ENCODE results near the gene OXER1.

Gene OXER1

DNA sequence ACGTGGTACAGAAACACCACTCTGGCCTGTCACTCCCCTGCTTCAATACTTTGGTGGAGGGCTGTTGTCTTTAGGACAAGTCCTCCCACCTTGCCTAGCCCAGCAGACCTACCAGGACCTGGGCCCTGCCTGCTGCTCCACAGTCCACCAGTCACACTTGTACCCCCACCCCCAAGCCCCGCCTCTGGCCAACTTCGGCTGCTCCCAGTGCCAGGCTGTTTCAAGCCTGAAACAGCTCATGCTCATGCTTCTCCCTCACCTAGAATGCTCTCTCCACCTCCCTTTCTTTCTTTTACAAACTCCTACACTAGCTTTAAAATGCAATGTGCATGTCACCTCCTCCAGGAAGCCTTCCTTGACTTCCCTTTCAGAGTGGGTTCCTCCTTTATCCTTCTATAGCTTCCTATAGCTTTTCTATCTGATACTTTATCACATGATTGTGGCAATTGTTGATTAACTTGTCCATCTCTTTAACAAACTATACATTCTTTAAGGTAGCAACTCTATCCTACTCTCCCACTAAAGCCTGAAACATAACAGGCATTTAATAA is 4.8 kb upstream of the OXER1 start:
- no peak for DNase-seq

GRCh38 chr2:42767899-42768705 is 4.2 kb upstream of the OXER1 start:
- no peak for DNase-seq

DNA sequence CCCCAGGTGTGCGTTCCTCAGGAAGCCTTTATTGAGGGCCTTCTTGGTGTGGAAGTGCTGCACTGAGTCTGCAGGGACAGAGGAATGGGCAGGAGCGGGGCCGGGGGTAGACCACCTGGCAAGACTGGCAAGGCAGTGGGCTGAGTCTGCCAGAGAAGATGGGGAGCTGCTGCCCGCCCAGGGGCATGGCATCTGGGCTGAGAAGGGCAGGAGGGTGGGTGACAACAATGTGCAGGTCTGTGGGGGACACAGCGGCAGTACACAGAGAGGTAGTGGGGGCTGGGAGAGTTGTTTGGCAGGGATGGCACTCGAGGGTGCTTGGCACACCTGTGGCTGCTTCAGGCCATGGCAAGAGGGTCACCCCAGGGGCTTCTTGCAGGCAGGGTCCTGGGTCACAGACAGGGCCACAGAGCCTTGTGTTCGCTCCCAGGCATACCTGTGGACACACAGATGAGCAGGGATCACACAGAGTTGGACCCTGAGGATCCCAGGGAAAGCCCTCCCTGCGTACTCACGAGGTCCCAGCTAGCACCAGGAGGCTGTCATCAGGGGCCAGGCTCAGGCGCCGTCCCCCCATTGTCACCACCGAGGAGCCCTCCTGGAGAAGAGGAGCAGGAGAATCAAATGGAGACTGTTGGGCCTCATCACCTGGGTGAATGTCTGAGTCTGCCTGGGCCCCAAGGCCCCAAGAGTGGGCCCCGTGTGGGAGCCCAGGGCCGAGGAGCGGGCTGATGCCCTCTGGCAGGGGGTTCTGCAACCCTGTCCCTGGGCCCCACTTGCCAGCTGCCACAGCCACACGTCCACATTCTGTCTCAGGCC is 3.4 kb upstream of the OXER1 start:
- no peak for DNase-seq

DNA sequence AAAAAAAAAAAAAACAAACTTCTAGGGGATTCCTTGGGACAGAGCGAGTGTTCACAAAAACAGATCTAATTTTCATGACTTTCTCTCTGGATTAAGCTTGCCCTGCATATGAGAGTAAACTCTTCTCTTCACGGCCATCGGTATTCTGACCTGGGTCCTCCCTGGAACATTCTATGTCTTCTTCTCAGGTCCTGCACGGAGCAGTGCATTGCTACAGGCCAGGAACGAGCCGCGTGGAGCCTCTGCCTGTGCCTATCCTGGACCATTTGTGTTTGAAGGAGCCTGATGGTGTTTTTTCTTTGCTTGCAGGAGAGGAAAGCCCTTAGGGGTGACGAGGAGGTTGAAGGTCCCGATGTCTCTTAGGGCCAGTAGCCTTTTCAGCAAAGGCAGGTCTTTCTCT is 1.8 kb upstream of the OXER1 start:
- DNase-seq: no peak

DNA sequence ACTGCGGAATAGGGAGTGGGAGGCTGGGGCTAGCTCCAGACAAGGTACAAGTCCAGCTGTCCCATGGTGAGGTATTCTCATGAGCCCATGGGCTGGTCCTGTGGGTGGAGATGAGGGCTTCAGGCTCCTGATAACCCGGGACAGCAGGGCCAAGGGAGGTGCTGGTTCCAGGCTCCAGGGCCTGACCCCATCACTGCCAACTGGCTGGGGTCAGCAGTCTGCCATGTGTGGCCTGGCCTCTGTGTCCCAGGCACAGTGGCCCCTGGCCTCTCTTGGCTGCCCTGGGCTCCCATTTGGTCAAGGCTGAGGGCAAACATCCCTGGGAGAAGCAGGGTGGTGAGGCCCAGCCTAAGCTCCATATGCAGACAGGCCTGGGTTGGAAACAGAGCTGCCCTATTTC is 966 bp upstream of the OXER1 start:
- no peak for DNase-seq

- DNase-seq: no peak
Observed at GRCh38 chr2:42762823-42763804, 821 bp downstream of the OXER1 start.

DNA sequence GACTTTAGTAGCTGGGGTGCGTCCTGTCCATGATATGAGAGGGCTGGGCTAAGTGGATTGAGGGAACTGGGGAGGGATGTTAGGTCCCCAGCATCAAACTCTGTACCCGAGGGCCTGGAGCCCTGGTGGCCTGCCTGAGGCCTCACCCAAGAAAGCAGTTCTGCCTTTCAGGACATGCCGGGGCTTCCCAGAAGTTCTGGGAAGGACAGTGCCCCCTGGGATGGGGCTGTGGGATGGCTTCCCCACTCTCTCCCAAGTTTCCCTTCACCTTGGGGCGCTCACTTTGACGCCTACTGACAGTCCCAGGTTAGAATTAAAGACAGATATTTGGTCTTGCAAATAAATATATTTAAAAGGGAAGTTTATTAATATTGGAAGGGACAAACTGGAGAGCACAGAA is 1.8 kb downstream of the OXER1 start:
- DNase-seq: no peak

DNA sequence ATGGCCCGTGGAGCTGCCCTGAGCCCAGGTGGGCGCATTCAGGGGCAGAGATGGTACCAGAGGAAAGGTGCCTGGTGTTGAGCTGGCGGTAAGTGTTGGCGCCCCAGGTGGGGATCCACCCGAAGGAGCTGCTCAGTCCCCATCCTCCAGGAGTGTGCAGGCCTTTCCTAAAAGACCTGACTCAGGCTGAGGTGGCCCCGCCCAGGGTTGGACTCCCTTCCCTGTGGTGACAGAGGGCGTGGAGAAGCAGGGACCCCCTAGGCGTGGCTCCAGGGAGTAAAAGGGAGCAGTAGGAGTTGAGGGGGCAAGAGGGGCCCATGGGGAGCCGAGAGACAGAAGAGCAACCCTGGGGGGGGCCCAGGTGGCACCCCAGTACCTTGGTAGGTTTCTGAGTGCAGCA is 2.4 kb downstream of the OXER1 start:
- DNase-seq: no peak

GRCh38 chr2:42758751-42759150 is 5.2 kb downstream of the OXER1 start:
- DNase-seq: no peak

- DNase-seq: no peak
Observed at GRCh38 chr2:42757981-42758740, 5.8 kb downstream of the OXER1 start.

GRCh38 chr2:42756966-42757513 is 6.9 kb downstream of the OXER1 start:
- DNase-seq: no peak

- DNase-seq: no peak
Observed at GRCh38 chr2:42756150-42756775, 7.7 kb downstream of the OXER1 start.

GRCh38 chr2:42755191-42755880 is 8.6 kb downstream of the OXER1 start:
- DNase-seq: no peak

DNA sequence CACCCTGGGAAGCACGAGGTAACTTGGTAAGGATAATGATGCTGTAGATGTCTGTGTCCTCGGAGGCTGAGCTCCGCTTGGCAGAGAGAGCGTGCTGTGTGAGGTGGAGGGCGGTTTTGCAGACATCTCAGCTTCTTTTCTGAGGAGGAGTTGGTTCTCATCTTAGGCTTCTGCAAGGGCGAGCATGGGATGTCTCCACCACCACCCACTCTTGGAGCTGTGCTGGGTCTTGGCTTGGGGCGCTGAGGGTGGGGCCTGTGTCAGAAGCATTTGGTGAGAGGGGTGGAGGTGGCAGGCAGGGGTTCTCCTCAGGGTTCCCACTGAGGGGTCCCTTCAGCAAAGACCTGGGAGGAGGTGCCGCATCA is 9.2 kb downstream of the OXER1 start:
- DNase-seq: no peak

DNA sequence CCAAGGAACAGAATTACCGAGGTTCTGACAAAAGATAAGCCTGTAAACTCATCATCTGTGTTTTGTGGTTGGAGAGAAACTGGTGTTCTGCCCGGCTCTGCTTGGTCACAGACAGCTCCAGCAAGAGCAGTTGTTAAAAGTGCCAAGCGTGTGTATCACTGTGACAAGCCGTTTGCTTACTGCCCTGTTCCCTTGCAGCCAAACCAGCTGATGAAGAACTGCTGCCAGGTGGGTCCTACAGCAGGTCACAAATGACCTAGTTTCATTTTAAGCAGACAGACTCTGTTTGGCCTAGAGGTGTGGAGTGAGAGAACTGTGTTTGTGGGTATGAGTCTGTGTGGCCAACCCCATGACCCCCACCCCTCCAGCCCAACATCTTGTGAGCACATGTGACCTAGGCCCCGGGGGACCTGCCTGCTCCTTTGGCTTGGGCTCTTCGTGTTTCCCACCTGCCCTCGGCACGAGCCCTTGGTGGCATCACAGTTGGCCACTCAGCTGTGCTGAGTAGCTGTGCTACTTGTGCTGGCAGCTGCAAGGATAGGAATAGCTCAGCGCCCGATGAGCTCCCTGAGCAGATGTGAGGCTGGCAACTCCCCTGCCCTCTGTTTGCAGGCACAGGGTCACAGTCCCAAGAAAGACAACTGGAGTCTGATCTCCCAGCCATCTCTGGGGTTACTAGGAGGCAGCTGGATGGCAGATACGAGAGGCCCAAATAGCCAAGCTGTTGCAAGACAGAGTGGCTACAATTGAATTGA is 9.7 kb downstream of the OXER1 start:
- no peak for DNase-seq

DNA sequence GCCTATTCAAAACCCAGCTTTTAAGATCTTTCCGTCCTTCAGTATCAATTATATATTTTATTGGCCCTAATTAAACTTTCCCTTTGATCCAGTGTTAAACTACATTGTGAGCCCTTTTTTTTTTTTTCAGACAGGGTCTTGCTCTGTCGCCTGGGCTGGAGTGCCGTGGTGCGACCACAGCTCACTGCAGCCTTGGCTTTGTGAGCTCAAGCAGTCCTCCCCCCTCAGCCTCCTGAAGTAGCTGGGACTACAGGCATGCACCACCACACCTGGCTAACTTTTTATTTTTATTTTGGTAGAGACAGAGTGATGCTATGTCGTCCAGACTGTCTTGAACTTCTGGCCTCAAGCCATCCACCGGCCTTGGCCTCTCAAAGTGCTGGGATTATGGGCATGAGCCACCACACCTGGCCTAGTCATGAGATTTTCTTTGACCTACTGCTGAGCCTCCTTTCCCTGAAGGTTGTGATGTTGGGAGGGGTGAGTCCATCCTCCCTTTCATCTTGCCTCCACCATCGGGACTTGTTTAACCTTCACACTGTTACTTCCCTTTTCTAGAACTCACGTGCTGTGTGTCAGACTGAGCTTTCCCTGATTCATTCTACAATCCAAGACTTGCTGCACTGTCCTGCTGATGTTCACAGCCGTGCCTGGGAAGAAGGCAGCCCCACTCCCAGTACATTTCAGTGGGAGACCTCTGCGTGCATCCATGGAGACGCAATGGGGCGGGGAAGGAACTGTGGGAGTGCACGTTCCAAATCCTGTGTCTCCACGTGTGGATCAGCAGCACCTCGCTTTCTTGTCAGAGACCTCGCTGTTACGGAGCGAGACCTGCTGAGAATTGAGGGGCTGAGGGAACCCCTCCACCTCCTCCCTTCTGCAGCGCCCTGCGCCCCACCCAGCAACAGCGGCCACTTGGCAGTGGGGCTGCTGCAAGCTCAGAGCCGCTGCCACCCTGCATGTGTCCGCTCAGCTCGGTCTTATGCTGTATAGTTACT is 10.8 kb downstream of the OXER1 start:
- DNase-seq: no peak

GRCh38 chr2:42752314-42752713 is 11.6 kb downstream of the OXER1 start:
- no peak for DNase-seq

DNA sequence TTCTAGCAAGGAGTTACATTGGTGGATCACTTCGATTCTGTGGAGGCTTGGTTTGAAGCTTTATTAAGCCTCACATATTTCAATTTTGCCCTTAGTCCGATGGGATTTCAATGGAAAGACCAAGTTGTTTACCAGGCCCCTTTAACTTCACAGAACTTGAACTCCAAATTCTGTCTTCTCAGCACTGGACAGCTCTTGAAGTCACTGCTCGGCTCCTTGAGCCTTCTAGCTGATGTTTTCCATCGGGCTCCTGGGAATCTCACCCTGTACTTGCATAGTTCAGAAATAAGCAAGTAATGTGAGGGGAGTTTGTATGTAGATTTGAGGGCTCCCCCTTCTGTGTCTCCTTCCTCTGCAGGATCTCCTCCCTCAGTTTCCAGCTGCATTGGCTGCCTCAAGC is 15.1 kb downstream of the OXER1 start:
- no peak for DNase-seq

GRCh38 chr2:42747422-42747821 is 16.5 kb downstream of the OXER1 start:
- no peak for DNase-seq
